GM12864 (cell line): ENCODE measurements around the gene RTP5.

Experiments used
- DNase-seq: peaks from one replicate; pipeline ENCODE4 v3.0.0-alpha.2; 2011; ENCODE audit warnings: low read depth
- H3K4me3 ChIP-seq: 2 replicates; pipeline ENCODE4 v1.5.1; 2011; ENCODE audit warnings: mild to moderate bottlenecking, low read depth, low read length, control low read depth
- CTCF ChIP-seq: IDR thresholded peaks from 2 replicates; pipeline ENCODE4 v1.5.1; 2011; ENCODE audit warnings: low read depth, mild to moderate bottlenecking, moderate library complexity, low read length, control low read depth, inconsistent platforms; ENCODE audit errors: missing control alignments

RTP5 gene

GRCh38 chr2:241893265-241893664, 23.7 kb downstream of the RTP5 start:
- H3K4me3 ChIP-seq, result no peak overlapping the region
- DNase-seq, result no peak
- TF ChIP-seq CTCF, result no peak

DNA sequence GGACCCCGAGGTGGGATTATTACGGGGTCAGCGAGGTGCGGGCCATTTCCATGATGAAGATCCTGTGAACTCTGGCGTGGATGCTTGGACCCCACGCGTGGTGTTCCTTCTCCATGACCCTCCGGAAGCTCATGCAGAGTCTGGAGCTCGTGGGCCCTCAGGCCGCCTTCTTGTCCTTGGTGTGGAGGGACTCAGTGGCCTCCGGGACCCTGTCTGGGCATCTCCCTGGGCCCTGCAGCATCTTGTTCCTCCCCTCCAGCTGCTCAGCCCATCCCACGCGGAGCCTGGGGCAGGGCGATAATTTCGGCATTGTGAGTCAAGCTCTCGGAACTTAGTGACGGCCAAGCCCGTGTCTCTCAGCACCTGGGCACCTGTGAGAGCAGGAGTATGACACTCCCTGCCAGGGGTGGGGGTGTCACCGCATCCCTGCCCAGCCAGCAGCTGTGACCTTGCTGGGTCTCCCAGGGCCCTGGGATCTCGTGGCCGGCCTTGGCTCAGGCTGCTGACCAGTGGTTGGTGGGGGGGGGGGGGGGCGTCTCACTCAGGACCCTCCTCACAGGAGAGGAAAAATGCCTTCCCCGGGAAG, 24.6 kb downstream of the RTP5 start:
- H3K4me3 ChIP-seq, result no peak overlapping the region
- no peak for DNase-seq
- no peak for TF ChIP-seq CTCF

DNA sequence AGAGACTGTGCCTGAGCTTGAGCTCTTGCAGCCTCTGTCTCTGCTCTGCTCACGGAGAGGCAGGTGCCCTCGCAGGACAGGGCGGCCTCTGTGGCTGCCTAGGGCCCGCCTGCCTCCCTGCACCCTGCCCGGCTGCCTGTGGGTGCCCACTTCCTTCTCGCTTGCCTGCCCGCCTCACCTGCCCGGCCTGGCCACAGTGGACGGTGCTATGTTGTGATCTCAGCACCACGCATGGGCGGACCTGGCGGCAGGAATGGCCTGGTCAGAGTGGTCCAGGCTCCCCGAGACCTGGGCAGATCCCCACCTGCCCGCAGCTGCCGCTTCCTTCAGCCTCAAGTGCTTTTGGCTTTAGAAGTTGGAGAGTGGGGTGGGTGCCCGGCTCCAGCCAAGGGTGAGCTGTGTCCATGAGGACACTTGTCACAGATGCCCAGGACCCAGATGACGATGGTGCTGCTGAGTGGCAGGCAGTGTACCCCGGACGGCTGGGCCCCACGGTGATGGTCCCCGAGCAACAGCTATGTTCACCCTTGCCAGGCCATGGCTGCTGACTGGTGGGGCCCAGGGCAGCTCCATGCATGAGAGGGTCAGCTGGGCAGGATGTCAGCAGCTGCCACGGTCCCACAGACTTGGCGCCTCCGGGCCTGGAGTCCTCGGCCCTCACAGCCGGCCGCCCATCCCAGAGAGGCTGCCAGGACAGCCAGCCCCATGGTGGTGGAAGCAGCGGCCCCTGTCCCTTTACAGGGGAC, 25.3 kb downstream of the RTP5 start:
- TF ChIP-seq CTCF, result no peak
- no peak for DNase-seq
- H3K4me3 ChIP-seq, result no peak overlapping the region

GRCh38 chr2:241895427-241895711, 25.8 kb downstream of the RTP5 start:
- TF ChIP-seq CTCF, result no peak
- DNase-seq, result no peak
- H3K4me3 ChIP-seq, result no peak overlapping the region

DNA sequence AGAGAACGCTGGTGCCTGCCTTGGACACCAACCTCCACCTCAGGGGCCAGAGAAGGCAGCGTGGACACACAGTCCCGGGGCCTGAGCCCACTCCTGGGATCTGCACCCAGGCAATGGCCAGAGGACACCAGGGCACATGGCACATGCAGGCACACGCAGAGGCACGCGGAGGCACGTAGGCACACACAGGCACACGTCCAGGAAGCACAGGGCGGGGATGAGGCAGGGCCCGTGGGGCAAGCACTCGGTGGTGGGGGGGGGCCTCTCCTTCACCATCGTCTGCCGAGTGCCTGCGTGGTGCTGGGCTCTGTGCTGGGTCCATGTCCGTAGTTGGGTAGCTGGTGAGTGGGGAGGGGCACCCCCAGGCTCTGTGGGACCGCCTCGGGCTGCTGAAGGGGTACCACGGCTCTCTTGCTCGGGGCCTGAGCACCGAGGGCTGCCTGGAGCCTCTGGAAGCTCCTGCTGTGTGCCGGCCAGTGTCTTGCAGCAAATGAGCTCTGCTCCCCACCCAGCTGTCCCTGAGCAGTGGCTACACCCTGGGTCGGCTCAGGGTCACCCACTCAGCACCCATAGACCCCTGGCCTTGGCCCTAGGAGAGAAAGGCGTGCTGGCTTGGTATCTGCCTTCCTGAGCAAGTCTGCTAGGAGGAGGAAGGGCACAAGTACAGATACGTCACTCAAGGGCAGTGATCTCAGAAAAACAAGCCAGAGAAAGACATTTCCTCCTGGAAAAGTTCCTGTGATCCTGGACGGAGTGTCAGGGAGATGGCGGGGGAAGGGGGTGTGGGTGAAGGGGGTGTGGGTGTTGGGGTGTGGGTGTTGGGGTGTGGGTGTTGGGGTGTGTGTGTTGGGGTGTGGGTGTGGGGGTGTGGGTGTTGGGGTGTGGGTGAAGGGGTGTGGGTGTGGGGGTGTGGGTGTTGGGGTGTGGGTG, 26.4 kb downstream of the RTP5 start:
- no peak overlapping the region for H3K4me3 ChIP-seq
- DNase-seq, result no peak
- TF ChIP-seq CTCF, result no peak

DNA sequence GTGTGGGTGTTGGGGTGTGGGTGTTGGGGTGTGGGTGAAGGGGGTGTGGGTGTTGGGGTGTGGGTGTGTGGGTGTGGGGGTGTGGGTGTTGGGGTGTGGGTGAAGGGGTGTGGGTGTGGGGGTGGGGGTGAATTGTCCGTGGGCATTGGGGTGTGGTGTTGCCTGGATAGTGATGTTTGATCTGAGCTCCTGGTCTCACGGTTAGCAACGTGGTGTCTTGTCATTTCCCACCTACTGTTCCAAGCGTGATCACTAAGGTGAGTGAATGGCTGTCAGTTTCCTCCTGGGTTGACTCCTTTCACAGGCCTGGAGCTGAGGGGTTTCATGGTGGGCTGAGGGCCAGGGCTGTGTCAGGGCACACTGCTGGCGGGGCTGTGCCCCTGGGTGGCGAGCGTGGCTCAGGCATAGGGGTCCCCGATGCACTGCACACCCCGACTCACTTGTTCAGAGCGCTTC, 27.2 kb downstream of the RTP5 start:
- no peak for DNase-seq
- TF ChIP-seq CTCF, result no peak
- H3K4me3 ChIP-seq, result no peak overlapping the region
